GM18867 (cell line): ENCODE measurements around the gene PRSS56.
A peak's percentile ranks its signal among the peaks of the same experiment; 100 is the strongest.

Source experiments
- ATAC-seq: cut with Tn5 transposase; IDR thresholded peaks from one replicate; pipeline ENCODE4 v1.9.1; 2021; ENCODE audit warnings: mild to moderate bottlenecking, moderate library complexity; ENCODE audit not compliant: unreplicated experiment

The PRSS56 gene

DNA sequence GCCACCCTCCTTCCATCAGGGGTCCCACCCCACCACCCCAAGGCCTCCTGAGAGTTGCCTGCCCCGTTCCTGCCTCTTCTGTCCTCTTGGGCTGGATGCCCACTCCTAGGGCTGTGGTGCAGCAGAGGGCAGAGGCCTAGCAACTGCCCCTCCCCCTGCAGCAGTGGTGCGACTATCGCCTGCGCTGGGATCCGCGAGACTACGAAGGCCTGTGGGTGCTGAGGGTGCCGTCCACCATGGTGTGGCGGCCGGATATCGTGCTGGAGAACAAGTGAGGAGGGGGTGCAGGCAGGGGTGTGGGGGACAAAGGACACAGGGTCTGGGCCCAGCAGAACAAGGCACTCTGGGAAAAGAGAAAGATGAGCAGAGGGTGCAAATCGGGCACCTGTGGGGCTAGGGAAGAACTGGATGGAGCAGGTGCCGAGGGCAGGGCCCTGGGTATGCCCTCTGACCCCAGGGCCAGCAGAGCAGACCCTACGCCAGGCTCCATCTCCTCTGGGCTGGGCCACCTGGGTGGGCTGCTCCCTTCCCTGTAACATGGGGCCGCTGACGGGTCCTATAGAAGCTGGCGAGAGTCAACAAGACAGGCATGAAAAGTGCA is 20.4 kb downstream of the PRSS56 start:
- ATAC-seq, result no peak

DNA sequence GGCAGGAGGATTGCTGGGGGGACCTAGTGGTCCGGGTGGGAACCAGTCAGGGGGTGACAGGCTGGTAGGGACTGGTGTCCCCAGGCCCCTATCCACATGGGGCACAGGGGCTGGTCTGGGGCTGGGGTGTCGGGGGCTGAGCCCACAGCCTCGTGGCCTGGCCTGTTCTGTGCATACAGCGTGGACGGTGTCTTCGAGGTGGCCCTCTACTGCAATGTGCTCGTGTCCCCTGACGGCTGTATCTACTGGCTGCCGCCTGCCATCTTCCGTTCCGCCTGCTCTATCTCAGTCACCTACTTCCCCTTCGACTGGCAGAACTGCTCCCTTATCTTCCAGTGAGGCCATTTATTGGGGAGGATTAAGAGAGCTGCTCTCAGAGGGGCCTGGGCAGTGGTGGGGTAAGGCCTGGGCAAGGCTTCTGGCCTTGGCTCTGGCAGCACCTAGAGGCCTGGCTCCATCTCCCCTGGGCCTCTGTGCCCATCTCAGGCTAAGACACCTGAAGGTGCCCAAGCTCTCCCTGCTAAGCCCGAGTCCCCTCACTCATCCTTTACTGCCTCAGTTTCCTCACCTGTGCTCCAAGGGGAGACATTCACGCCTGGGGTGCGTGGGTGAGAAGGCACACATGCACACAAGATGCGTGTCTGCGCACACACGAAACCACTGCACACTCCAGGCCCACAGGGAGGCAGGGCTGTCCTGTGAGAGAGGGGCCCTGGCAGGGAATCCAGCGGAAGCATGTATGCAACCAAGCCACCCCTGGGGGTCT is 21.2 kb downstream of the PRSS56 start:
- ATAC-seq, result no peak

GRCh38 chr2:232541961-232542714 is 21.9 kb downstream of the PRSS56 start:
- no peak for ATAC-seq

DNA sequence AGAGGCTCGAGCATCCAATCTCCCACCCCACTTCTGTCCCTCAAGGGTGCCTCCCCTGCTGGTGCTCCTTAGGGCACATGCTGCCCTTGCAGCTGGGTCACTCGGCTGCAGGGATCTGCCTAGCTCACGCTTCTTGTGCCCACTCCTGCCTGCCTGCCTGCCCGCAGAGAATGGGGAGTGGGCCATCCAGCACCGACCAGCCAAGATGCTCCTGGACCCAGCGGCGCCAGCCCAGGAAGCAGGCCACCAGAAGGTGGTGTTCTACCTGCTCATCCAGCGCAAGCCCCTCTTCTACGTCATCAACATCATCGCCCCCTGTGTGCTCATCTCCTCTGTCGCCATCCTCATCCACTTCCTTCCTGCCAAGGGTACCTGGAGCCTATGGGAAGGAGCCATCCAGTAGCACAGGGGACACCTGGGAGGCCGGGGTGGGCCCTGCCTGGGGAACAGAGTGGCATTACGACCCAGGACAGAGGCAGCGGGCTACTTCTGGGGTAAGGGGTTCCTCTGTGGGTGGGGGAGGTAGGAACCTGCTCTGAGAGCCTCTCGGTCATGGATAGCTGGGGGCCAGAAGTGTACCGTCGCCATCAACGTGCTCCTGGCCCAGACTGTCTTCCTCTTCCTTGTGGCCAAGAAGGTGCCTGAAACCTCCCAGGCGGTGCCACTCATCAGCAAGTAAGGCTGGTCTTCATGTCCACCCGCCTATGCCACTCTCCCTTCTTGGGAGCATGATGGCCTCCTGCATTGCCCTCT is 22.7 kb downstream of the PRSS56 start:
- no peak for ATAC-seq

DNA sequence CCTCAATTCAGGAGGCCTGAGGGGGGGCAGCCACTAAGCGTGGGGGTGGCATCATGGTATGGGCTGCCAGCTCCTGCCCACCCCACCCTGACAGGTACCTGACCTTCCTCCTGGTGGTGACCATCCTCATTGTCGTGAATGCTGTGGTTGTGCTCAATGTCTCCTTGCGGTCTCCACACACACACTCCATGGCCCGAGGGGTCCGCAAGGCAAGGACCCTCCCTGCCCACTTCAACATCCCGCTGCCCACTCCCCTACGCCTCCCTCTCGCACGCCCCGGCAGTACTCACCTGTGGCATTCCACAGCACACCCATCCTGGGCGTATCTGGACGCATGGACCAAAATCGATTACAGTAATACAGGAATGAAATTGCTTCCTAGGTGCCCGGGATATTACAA is 23.3 kb downstream of the PRSS56 start:
- no peak for ATAC-seq

DNA sequence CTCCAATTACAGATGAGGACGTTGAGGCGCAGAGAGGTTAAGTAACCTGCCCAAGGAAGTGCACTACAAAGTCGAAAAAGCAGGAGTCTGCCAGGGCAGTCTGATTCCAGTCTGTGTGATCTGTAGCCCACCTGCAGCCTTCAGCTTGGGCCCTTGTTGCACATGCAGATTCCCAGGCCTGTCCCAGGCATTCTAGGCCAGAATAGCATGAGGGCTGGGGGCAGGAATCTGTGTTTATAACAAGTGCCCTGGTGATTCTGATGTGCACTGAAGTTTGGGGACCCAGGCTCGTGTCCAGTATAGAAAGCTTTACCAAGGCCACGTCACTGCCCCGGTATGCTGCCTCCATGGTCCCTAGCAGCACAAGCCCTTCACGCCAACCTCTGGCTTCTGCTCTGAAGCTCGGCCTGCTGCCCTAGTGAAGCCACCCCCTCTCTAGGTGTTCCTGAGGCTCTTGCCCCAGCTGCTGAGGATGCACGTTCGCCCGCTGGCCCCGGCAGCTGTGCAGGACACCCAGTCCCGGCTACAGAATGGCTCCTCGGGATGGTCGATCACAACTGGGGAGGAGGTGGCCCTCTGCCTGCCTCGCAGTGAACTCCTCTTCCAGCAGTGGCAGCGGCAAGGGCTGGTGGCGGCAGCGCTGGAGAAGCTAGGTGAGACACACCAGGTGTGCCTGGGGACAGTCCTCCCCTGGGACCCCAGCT is 23.9 kb downstream of the PRSS56 start:
- ATAC-seq, result no peak

GRCh38 chr2:232544674-232545073 is 24.5 kb downstream of the PRSS56 start:
- no peak for ATAC-seq

DNA sequence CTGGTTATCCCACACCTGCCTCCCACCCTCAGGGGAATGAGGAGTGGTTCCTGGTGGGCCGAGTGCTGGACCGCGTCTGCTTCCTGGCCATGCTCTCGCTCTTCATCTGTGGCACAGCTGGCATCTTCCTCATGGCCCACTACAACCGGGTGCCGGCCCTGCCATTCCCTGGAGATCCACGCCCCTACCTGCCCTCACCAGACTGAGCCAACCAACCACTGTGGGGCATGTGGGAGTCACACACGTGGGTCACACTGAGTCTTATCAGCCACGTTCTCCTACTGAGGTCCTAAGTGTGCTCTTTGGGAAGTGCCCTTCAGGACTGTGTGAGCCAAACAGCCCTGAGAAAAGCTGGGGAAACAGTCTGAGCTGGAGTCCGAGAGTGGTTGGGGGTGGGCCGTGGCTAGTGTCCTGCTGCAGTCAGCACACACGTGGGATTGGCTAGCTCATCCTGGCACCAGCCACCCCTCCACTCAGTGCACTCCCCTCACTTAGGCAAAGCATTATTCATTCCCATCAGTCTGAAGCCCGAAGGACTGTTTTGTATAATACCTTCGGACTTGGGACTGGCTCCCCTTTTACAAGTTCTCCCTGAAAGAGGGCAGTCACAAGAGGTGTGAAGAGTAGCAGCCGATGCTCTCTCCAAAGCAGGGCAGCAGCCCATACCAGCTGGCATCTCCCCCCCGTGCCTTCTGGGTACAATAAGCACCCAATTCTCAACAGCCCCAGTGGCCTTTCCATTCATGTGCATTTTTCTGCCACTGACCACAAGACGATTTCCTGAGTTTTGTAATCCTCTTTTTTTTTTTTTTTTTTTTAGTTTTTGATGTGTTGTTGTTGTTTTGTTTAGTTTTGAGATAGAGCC is 25.6 kb downstream of the PRSS56 start:
- ATAC-seq, result no peak

DNA sequence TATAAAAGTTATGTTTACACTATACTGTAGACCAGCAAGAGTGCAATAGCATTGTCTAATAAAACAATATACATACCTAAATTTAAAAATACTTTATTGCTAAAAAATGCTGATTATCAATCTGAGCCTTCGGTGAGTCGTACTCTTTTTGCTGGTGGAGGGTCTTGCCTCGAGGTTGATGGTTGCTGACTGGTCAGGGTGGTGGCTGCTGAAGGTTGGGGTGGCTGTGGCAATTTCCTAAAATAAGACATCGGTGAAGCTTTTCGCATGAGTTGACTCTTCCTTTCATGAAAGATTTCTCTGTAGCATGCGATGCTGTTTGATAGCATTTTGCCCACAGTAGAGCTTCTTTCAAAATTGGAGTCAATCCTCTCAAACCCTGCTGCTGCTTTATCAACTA is 27.8 kb downstream of the PRSS56 start:
- no peak for ATAC-seq

- no peak for ATAC-seq
Measured at GRCh38 chr2:232549655-232550353, 29.6 kb downstream of the PRSS56 start.

GRCh38 chr2:232550354-232551249 is 30.4 kb downstream of the PRSS56 start, which contains the start of the genes EIF4E2 and TIGD1:
EIF4E2 (plus strand) TSS chr2:232550689; CDS start chr2:232550725, 36 bp downstream.
TIGD1 (minus strand) TSS chr2:232550557; CDS start chr2:232549882, 675 bp downstream.
- peak; percentile 94 for ATAC-seq

- no peak for ATAC-seq
Measured at GRCh38 chr2:232551250-232551638, 31.1 kb downstream of the PRSS56 start.

DNA sequence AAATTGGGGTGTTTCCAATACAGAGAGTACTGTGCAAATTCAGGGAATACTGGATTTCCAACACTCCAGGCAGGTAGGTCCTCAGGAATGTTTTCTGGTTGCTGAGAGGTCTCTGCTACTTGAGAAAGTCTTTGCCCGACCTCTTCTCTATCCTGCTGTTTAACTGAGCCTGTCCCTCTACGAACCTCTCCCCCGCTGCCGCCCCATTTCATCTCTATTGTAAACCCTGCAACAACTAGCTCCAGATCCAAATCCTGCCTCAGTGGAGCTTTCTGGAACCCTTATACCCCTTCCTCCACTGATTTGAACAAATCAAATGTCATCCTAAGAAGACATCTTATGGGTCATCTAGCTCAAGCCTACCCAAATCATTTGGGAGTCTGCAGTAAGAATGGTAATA is 31.6 kb downstream of the PRSS56 start:
- no peak for ATAC-seq

GRCh38 chr2:232556426-232556825 is 36.2 kb downstream of the PRSS56 start:
- ATAC-seq, result no peak

DNA sequence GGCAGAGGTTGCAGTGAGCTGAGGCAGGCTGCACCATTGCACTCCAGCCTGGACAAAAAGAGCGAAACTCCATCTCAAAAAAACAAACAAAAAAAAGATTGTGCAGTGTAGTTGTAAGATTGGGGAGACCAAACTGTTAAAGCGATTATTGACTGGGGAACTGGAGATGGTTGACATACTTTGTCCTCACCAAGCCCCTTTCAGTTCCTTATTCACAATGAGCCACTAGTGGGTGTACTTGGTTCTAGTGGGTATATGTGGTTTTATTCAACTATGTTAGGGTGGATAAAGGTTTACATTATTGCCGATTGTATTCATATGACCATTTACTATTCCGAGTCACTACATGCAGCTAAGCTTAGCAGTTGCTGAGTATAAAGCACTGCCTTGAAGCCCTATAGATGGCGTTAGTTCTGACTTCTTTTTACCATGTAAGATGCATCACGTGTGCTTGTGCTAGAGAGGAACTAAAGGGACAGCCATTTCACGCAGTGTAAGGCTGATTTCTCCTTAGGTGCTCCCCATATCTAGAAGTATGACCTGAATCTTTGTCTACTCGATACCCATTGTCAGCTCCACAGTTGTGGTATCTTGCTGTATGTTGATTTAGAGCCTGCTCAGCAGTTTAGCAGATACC is 42.4 kb downstream of the PRSS56 start:
- ATAC-seq, result no peak

- no peak for ATAC-seq
Measured at GRCh38 chr2:232563580-232563979, 43.4 kb downstream of the PRSS56 start.

- no peak for ATAC-seq
Measured at GRCh38 chr2:232567721-232568120, 47.5 kb downstream of the PRSS56 start.
